ENCODE measurements around the gene ENTPD6.
A peak's percentile ranks its signal among the peaks of the same experiment; 100 is the strongest.

Gene ENTPD6

GRCh38 chr20:25216199-25216945 lies 20.9 kb downstream of the ENTPD6 start:
- TF ChIP-seq CTCF (IDR thresholded peaks at IDR 0.05), result no peak
- Mint-ChIP-seq H3K27ac (no peak overlapping the region), H3K9me3 (no peaks in the 10 kb centered on the region), H3K4me1 (peaks cover 5% of the 10 kb centered on the region), H3K36me3 (ENCODE audit: low read depth) (peaks cover 17% of the 10 kb centered on the region), H3K27me3 (ENCODE audit: low read depth, poor library complexity) (no peaks in the 10 kb centered on the region), H3K4me3 (no peak overlapping the region)
- no peak for DNase-seq

GRCh38 chr20:25217161-25218108 lies 21.9 kb downstream of the ENTPD6 start:
- Mint-ChIP-seq H3K4me1 (peaks cover 13% of the 10 kb centered on the region), H3K4me3 (no peak overlapping the region), H3K27me3 (ENCODE audit: low read depth, poor library complexity) (no peaks in the 10 kb centered on the region), H3K36me3 (ENCODE audit: low read depth) (peaks cover 9% of the 10 kb centered on the region), H3K9me3 (no peaks in the 10 kb centered on the region), H3K27ac (no peak overlapping the region)
- TF ChIP-seq CTCF (IDR thresholded peaks at IDR 0.05), result no peak
- DNase-seq, result no peak

GRCh38 chr20:25218109-25218486 lies 22.6 kb downstream of the ENTPD6 start:
- Mint-ChIP-seq H3K4me3 (no peak overlapping the region), H3K4me1 (peaks cover 19% of the 10 kb centered on the region), H3K27me3 (ENCODE audit: low read depth, poor library complexity) (no peaks in the 10 kb centered on the region), H3K27ac (no peak overlapping the region), H3K36me3 (ENCODE audit: low read depth) (peaks cover 9% of the 10 kb centered on the region), H3K9me3 (no peaks in the 10 kb centered on the region)
- DNase-seq, result no peak
- TF ChIP-seq CTCF (IDR thresholded peaks at IDR 0.05), result no peak

- no peak for DNase-seq
- Mint-ChIP-seq H3K36me3 (ENCODE audit: low read depth) (peaks cover 9% of the 10 kb centered on the region), H3K4me3 (no peak overlapping the region), H3K9me3 (no peaks in the 10 kb centered on the region), H3K27me3 (ENCODE audit: low read depth, poor library complexity) (no peaks in the 10 kb centered on the region), H3K4me1 (peaks cover 23% of the 10 kb centered on the region), H3K27ac (no peak overlapping the region)
- TF ChIP-seq CTCF (IDR thresholded peaks at IDR 0.05), result no peak
These were observed 23.0 kb downstream of the ENTPD6 start for GRCh38 chr20:25218492-25218891.

GRCh38 chr20:25219365-25219764 lies 23.9 kb downstream of the ENTPD6 start:
- Mint-ChIP-seq H3K4me1 (peaks cover 23% of the 10 kb centered on the region), H3K27ac (peak overlapping the region; percentile 45), H3K36me3 (ENCODE audit: low read depth) (peaks cover 9% of the 10 kb centered on the region), H3K9me3 (no peaks in the 10 kb centered on the region), H3K27me3 (ENCODE audit: low read depth, poor library complexity) (no peaks in the 10 kb centered on the region), H3K4me3 (no peak overlapping the region)
- DNase-seq, result no peak
- no peak for TF ChIP-seq CTCF (IDR thresholded peaks at IDR 0.05)
